K562 (cell line): ENCODE data around the gene HMGN1. TPM values are rescaled to one million over a fixed set of nuclear protein-coding genes. Genes with fewer than 3 reads are reported as not detected.

Source experiments
- CBFA2T3 ChIP-seq: fragments of 450-650 bp; IDR thresholded peaks from 2 replicates; pipeline ENCODE4 v1.6.1; 2017
- CREBBP ChIP-seq: IDR thresholded peaks from one replicate; pipeline ENCODE4 v1.6.1; 2012; ENCODE audit warnings: low read depth, mild to moderate bottlenecking, control low read depth, inconsistent platforms, low read length
- E2F1 ChIP-seq: sonication (generic); formaldehyde crosslinking; IDR thresholded peaks from 2 replicates; pipeline ENCODE4 v1.8.1; 2023; ENCODE audit warnings: mild to moderate bottlenecking, missing genetic modification reagents, moderate library complexity
- HMG20B ChIP-seq: fragments of 250-450 bp; sonication (Bioruptor Pico); IDR thresholded peaks from 2 replicates; pipeline ENCODE4 v1.5.0; 2021; ENCODE audit warnings: mild to moderate bottlenecking
- IFI16 ChIP-seq: fragments of 250-450 bp; sonication (Bioruptor Pico); IDR thresholded peaks from 2 replicates; pipeline ENCODE4 v2.1.2; 2022; ENCODE audit warnings: mild to moderate bottlenecking, inconsistent platforms
- IRF2 ChIP-seq: sonication (generic); formaldehyde crosslinking; IDR thresholded peaks from 2 replicates; pipeline ENCODE4 v1.8.1; 2022; ENCODE audit warnings: mild to moderate bottlenecking, missing genetic modification reagents
- KLF6 ChIP-seq: fragments of 250-450 bp; sonication (Bioruptor Pico); IDR thresholded peaks from 2 replicates; pipeline ENCODE4 v1.4.0; 2020; ENCODE audit warnings: mild to moderate bottlenecking, moderate library complexity, borderline replicate concordance
- MLLT1 ChIP-seq, 2 experiments: fragments of 450-650 bp; IDR thresholded peaks; 2 replicates each; pipeline ENCODE4 v1.6.1; 2016
- NFYB ChIP-seq: IDR thresholded peaks from 2 replicates; pipeline ENCODE4 v1.6.1; 2011; ENCODE audit warnings: mild to moderate bottlenecking, moderate library complexity; ENCODE audit not compliant: insufficient read length; ENCODE audit errors: extremely low read depth
- NONO ChIP-seq, 2 experiments: fragments of 200-400 bp in 1 of 2; fragments of 450-650 bp in 1 of 2; formaldehyde crosslinking in 1 of 2; IDR thresholded peaks; 2 replicates each; pipeline ENCODE4 v1.6.1; 2017; ENCODE audit warnings: low read depth in 2 of 2, mild to moderate bottlenecking in 2 of 2, moderate library complexity in 2 of 2, low read length in 1 of 2
- SMARCC2 ChIP-seq: fragments of 450-650 bp; IDR thresholded peaks from 2 replicates; pipeline ENCODE4 v1.6.1; 2017; ENCODE audit warnings: antibody characterized with exemption, moderate library complexity, mild to moderate bottlenecking, low read depth
- SMARCE1 ChIP-seq: fragments of 450-650 bp; IDR thresholded peaks from 2 replicates; pipeline ENCODE4 v1.7.1; 2016; ENCODE audit warnings: mild to moderate bottlenecking
- SOX6 ChIP-seq: fragments of 450-650 bp; IDR thresholded peaks from 2 replicates; pipeline ENCODE4 v1.6.1; 2014; ENCODE audit warnings: mild to moderate bottlenecking
- TCF3 ChIP-seq: sonication (generic); formaldehyde crosslinking; IDR thresholded peaks from 2 replicates; pipeline ENCODE4 v1.4.0; 2020; ENCODE audit warnings: mild to moderate bottlenecking, missing genetic modification reagents
- ZBTB40 ChIP-seq, 2 experiments: fragments of 450-650 bp in 1 of 2; sonication (generic) in 1 of 2; formaldehyde crosslinking in 1 of 2; IDR thresholded peaks; 2 replicates each; pipeline versions ENCODE4 v1.7.1 to v1.9.0; 2016 to 2022; ENCODE audit warnings: inconsistent platforms in 1 of 2, mild to moderate bottlenecking in 1 of 2, missing genetic modification reagents in 1 of 2
- ZFP1 ChIP-seq: fragments of 450-650 bp; formaldehyde crosslinking; IDR thresholded peaks from 2 replicates; pipeline ENCODE4 v1.4.0; 2020; ENCODE audit warnings: mild to moderate bottlenecking, mixed read lengths
- ZNF431 ChIP-seq: sonication (generic); formaldehyde crosslinking; IDR thresholded peaks from 2 replicates; pipeline ENCODE4 v1.8.0; 2022; ENCODE audit warnings: mild to moderate bottlenecking, missing genetic modification reagents
- polyA plus RNA-seq, 8 experiments: library from polyadenylated mRNA; depleted of rRNA in 4 of 8; stranded (reverse) in 5 of 8; unstranded in 3 of 8; fragments of >200 nt; fragmentation: Nextera tagmentation in 2 of 8; fragmentation: Illumina TruSeq in 1 of 8; extraction: Ambion mirVana in 2 of 8; extraction: Trizol in 1 of 8; gene quantifications; 2 replicates each; pipeline versions ENCODE4 v1.2.1 to v1.2.3, GENCODE V29; 2011 to 2014; ENCODE audit warnings: inconsistent platforms in 1 of 8, missing spikeins in 1 of 8
- total RNA-seq, 7 experiments: library from RNA; depleted of rRNA in 6 of 7; stranded (reverse); fragments of >200 nt in 6 of 7; fragmentation: Illumina TruSeq in 2 of 7; extraction: Trizol in 2 of 7; gene quantifications; 2 replicates each; pipeline versions ENCODE4 v1.2.1 to v1.2.3, GENCODE V29; 2011 to 2021; ENCODE audit warnings: low replicate concordance in 1 of 7

The HMGN1 gene
- total and polyA plus RNA-seq, 9 of the 15 experiments (the other 6 are each of a cell fraction or from before 2014, with no cell fraction given): 124 to 626 (median 498) TPM

DNA sequence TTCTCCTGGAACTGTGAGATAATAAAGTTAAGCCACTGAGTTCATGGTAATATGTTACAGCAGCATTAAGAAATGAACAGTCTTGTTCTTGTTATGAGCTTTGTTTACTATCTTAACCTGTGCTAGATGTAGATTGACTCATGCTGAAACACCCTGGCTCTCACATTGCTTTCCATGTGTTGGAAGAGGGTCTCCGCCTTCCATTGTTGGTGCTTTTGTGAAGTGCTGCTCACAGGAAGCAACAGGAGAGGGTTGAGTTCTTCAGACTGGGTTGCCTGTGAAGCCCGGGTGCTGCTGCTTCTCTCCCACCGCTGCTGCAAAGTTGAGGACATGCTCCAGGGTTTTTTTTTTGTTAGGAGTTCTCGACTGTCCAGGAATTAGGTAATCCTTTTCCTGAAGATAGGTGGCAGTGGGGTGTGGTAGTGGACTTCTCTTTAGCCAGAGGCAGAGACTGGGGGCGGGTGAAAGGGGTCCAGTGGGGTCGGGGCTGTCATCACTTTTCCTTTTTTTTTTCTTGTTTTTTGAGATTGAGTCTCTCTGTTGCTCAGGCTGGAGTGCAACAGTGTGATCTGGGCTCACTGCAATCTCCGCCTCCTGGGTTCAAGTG is 28.7 kb upstream of the HMGN1 start (continued):
- TF ChIP-seq MLLT1 (IDR thresholded peaks at IDR 0.05) (0 out of 4 replicates have a peak, but pooled peaks of 1 of the 2 experiments have one; percentile 17), E2F1 (CRISPR knock-in tag) (no peak), CBFA2T3 (no peak), ZNF431 (CRISPR knock-in tag) (no peak), IFI16 (CRISPR knock-in tag) (no peak), IRF2 (CRISPR knock-in tag) (no peak), SOX6 (0 out of 2 replicates have a peak, but pooled peaks have one; percentile 9), SMARCC2 (no peak), TCF3 (CRISPR knock-in tag) (0 out of 2 replicates have a peak, but pooled peaks have one; percentile 4), ZFP1 (CRISPR knock-in tag) (no peak), CREBBP (no peak), SMARCE1 (0 out of 2 replicates have a peak, but pooled peaks have one; percentile 21), HMG20B (no peak), ZBTB40 (IDR thresholded peaks at IDR 0.05) (0 out of 2 replicates have a peak, but pooled peaks have one; percentile 13), ZBTB40 (CRISPR knock-in tag; IDR thresholded peaks at IDR 0.05) (no peak), NFYB (no peak), KLF6 (CRISPR knock-in tag) (peak; percentile 84; the same call in 1 of the 2 replicates), NONO (IDR thresholded peaks at IDR 0.05; ENCODE audit: low read depth in 2 of 2, low read length in 1 of 2) (no peak)
